ENCODE measurements around the gene NR2F6.

Gene NR2F6

GRCh38 chr19:17219286-17219685 is 26.4 kb downstream of the NR2F6 start:
- peaks cover 8% of the 10 kb centered on the region; the same call in 1 of the 2 replicates for H3K4me1 ChIP-seq (ENCODE audit: low read length)
- no peaks in the 10 kb centered on the region for H3K36me3 ChIP-seq (replicated peaks; ENCODE audit: insufficient read depth, low read length)
- H3K9me2 ChIP-seq (replicated peaks; ENCODE audit: insufficient read depth, low read length), result no peaks in the 10 kb centered on the region
- TF ChIP-seq EZH2 (optimal IDR thresholded peaks at IDR 0.05; ENCODE audit: low read depth, low read length), result no peak
- TF ChIP-seq CTCF (IDR thresholded peaks at IDR 0.05; ENCODE audit: low read length), result no peak
- no peak for TF ChIP-seq EZH2phosphoT487 (IDR thresholded peaks at IDR 0.05; ENCODE audit: low read length)
- no peak overlapping the region for H3K9ac ChIP-seq (ENCODE audit: low read length)
- H3K4me3 ChIP-seq (ENCODE audit: low read length), result no peak overlapping the region
- H3K9me3 ChIP-seq (replicated peaks; ENCODE audit: insufficient read depth, low read length), result no peaks in the 10 kb centered on the region
- no peaks in the 10 kb centered on the region; the same call in 1 of the 2 replicates for H3K27me3 ChIP-seq (replicated peaks; ENCODE audit: insufficient read depth, low read length)
- no peak overlapping the region for H3K27ac ChIP-seq (ENCODE audit: low read length)
- DNase-seq, result no peak
- H3F3A ChIP-seq (ENCODE audit: insufficient read depth, low read length), result peaks cover 7% of the 10 kb centered on the region; the same call in 1 of the 2 replicates
- H4K20me1 ChIP-seq (ENCODE audit: insufficient read depth, low read length), result no peaks in the 10 kb centered on the region
- 0 out of 2 replicates have a peak, but pooled peaks cover 3% of the 10 kb centered on the region for H3K79me2 ChIP-seq (ENCODE audit: low read length)
- no peak overlapping the region for H3K4me2 ChIP-seq (ENCODE audit: low read depth, low read length)
- no peak overlapping the region for H2AFZ ChIP-seq (ENCODE audit: low read length)

GRCh38 chr19:17216058-17216670 is 29.6 kb downstream of the NR2F6 start:
- peak overlapping the region; percentile 92; the same call in 1 of the 2 replicates for H3K4me2 ChIP-seq (ENCODE audit: low read depth, low read length)
- peak overlapping the region; percentile 79; the same call in 1 of the 2 replicates for H3K4me3 ChIP-seq (ENCODE audit: low read length)
- no peak for TF ChIP-seq EZH2 (optimal IDR thresholded peaks at IDR 0.05; ENCODE audit: low read depth, low read length)
- no peak for TF ChIP-seq EZH2phosphoT487 (IDR thresholded peaks at IDR 0.05; ENCODE audit: low read length)
- no peak for TF ChIP-seq CTCF (IDR thresholded peaks at IDR 0.05; ENCODE audit: low read length)
- peaks cover 7% of the 10 kb centered on the region; the same call in 1 of the 2 replicates for H3F3A ChIP-seq (ENCODE audit: insufficient read depth, low read length)
- no peaks in the 10 kb centered on the region for H3K9me2 ChIP-seq (replicated peaks; ENCODE audit: insufficient read depth, low read length)
- H4K20me1 ChIP-seq (ENCODE audit: insufficient read depth, low read length), result no peaks in the 10 kb centered on the region
- no peaks in the 10 kb centered on the region for H3K9me3 ChIP-seq (replicated peaks; ENCODE audit: insufficient read depth, low read length)
- H3K36me3 ChIP-seq (replicated peaks; ENCODE audit: insufficient read depth, low read length), result no peaks in the 10 kb centered on the region
- H3K9ac ChIP-seq (ENCODE audit: low read length), result no peak overlapping the region
- H3K27ac ChIP-seq (ENCODE audit: low read length), result no peak overlapping the region
- no peaks in the 10 kb centered on the region for H3K27me3 ChIP-seq (replicated peaks; ENCODE audit: insufficient read depth, low read length)
- H2AFZ ChIP-seq (ENCODE audit: low read length), result peak overlapping the region; percentile 77; the same call in 1 of the 2 replicates
- peaks cover 8% of the 10 kb centered on the region; the same call in 1 of the 2 replicates for H3K4me1 ChIP-seq (ENCODE audit: low read length)
- no peak for DNase-seq
- H3K79me2 ChIP-seq (ENCODE audit: low read length), result 0 out of 2 replicates have a peak, but pooled peaks cover 3% of the 10 kb centered on the region

- H3K36me3 ChIP-seq (replicated peaks; ENCODE audit: insufficient read depth, low read length), result no peaks in the 10 kb centered on the region
- peak within 1 kb of the TSS; percentile 85 for H3K9ac ChIP-seq (ENCODE audit: low read length)
- peak within 1 kb of the TSS; percentile 92 for H3K4me2 ChIP-seq (ENCODE audit: low read depth, low read length)
- H2AFZ ChIP-seq (ENCODE audit: low read length), result peak within 1 kb of the TSS; percentile 77
- TF ChIP-seq EZH2phosphoT487 (IDR thresholded peaks at IDR 0.05; ENCODE audit: low read length) (no peak), EZH2 (optimal IDR thresholded peaks at IDR 0.05; ENCODE audit: low read depth, low read length) (no peak), CTCF (IDR thresholded peaks at IDR 0.05; ENCODE audit: low read length) (no peak)
- H3K9me3 ChIP-seq (replicated peaks; ENCODE audit: insufficient read depth, low read length), result no peaks in the 10 kb centered on the region
- H3K4me1 ChIP-seq (ENCODE audit: low read length), result peaks cover 8% of the 10 kb centered on the region; the same call in 1 of the 2 replicates
- H3K79me2 ChIP-seq (ENCODE audit: low read length), result 0 out of 2 replicates have a peak, but pooled peaks cover 3% of the 10 kb centered on the region
- no peaks in the 10 kb centered on the region for H4K20me1 ChIP-seq (ENCODE audit: insufficient read depth, low read length)
- DNase-seq, result peak; percentile 89
- H3K27me3 ChIP-seq (replicated peaks; ENCODE audit: insufficient read depth, low read length), result no peaks in the 10 kb centered on the region
- peaks cover 7% of the 10 kb centered on the region; the same call in 1 of the 2 replicates for H3F3A ChIP-seq (ENCODE audit: insufficient read depth, low read length)
- H3K4me3 ChIP-seq (ENCODE audit: low read length), result peak within 1 kb of the TSS; percentile 79
- H3K27ac ChIP-seq (ENCODE audit: low read length), result peak within 1 kb of the TSS; percentile 62; the same call in 1 of the 2 replicates
- no peaks in the 10 kb centered on the region for H3K9me2 ChIP-seq (replicated peaks; ENCODE audit: insufficient read depth, low read length)
These were observed 30.4 kb downstream of the NR2F6 start, which contains the start of gene USE1 for GRCh38 chr19:17215127-17215971. Gene USE1, plus strand, starts transcription at chr19:17215357. Its CDS starts 49 bp downstream, at chr19:17215406.

Measured in MM.1S (cell line).